H1 (cell line): ENCODE measurements around the gene ASTN2. TPM values are rescaled to one million over a fixed set of nuclear protein-coding genes. Genes with fewer than 3 reads are reported as not detected.

Experiments used
- GTF2F1 ChIP-seq: IDR thresholded peaks from 2 replicates; pipeline ENCODE4 v1.6.1; 2012; ENCODE audit warnings: low read depth, low read length, improper control_type of control experiment, borderline replicate concordance
- KDM1A ChIP-seq: fragments of 200-600, 300-600 bp; sonication (generic); IDR thresholded peaks from 2 replicates; pipeline ENCODE4 v1.7.1; 2016; ENCODE audit warnings: mild to moderate bottlenecking, low read length, borderline replicate concordance
- PHF8 ChIP-seq: fragments of 200-600 bp; sonication (generic); conservative IDR thresholded peaks from 2 replicates; pipeline ENCODE4 v1.7.1; 2012; ENCODE audit warnings: low read depth, mild to moderate bottlenecking, inconsistent platforms, low read length, moderate library complexity
- TBP ChIP-seq: IDR thresholded peaks from 2 replicates; pipeline ENCODE4 v1.6.1; 2011; ENCODE audit warnings: low read depth, low read length, improper control_type of control experiment
- polyA plus RNA-seq, 7 experiments: library from polyadenylated mRNA; depleted of rRNA in 3 of 7; stranded (reverse) in 5 of 7; unstranded in 2 of 7; fragments of >200 nt in 5 of 7; fragments of 200-250 nt in 2 of 7; gene quantifications; 1 replicate in 5 of 7; 2 replicates in 1 of 7; 4 replicates in 1 of 7; pipeline versions ENCODE4 v1.2.1 to v1.2.3, GENCODE V29; 2011 to 2013; ENCODE audit warnings: missing spikeins in 2 of 7, mixed read lengths in 2 of 7
- total RNA-seq: library from RNA; stranded (reverse); fragmentation: NEBNext Ultra II Directional; extraction: Animal tissue kit (Norgen Biotek cat#: 25700); gene quantifications from 2 replicates; pipeline ENCODE4 v1.2.1, GENCODE V29; 2021

The ASTN2 gene
- total and polyA plus RNA-seq, 2 of the 8 experiments (the other 6 are each of a cell fraction or from before 2014, with no cell fraction given) = 8.2 to 13.7 TPM

GRCh38 chr9:117418111-117418510, 3.3 kb upstream of the ASTN2 start (continued):
- no peak for TF ChIP-seq PHF8
- TF ChIP-seq TBP = no peak
- no peak for TF ChIP-seq GTF2F1
- no peak for TF ChIP-seq KDM1A
